LNCaP clone FGC (cell line): ENCODE data around the gene NCAPG.

ENCODE experiments used
- DNase-seq: peaks from one replicate; pipeline ENCODE4 v3.0.0-alpha.2; 2011; ENCODE audit warnings: low read depth
- H3K4me3 ChIP-seq: 2 replicates; pipeline ENCODE4 v1.5.1; 2011; ENCODE audit warnings: mild to moderate bottlenecking, low read depth, low read length, control low read depth
- TF ChIP-seq, protein P1 (sequence below): IDR thresholded peaks from 2 replicates; pipeline ENCODE4 v1.5.1; 2012; ENCODE audit warnings: mild to moderate bottlenecking; ENCODE audit not compliant: control insufficient read depth, insufficient read depth; ENCODE audit errors: extremely low read depth

The NCAPG gene, protein sequence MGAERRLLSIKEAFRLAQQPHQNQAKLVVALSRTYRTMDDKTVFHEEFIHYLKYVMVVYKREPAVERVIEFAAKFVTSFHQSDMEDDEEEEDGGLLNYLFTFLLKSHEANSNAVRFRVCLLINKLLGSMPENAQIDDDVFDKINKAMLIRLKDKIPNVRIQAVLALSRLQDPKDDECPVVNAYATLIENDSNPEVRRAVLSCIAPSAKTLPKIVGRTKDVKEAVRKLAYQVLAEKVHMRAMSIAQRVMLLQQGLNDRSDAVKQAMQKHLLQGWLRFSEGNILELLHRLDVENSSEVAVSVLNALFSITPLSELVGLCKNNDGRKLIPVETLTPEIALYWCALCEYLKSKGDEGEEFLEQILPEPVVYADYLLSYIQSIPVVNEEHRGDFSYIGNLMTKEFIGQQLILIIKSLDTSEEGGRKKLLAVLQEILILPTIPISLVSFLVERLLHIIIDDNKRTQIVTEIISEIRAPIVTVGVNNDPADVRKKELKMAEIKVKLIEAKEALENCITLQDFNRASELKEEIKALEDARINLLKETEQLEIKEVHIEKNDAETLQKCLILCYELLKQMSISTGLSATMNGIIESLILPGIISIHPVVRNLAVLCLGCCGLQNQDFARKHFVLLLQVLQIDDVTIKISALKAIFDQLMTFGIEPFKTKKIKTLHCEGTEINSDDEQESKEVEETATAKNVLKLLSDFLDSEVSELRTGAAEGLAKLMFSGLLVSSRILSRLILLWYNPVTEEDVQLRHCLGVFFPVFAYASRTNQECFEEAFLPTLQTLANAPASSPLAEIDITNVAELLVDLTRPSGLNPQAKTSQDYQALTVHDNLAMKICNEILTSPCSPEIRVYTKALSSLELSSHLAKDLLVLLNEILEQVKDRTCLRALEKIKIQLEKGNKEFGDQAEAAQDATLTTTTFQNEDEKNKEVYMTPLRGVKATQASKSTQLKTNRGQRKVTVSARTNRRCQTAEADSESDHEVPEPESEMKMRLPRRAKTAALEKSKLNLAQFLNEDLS

DNA sequence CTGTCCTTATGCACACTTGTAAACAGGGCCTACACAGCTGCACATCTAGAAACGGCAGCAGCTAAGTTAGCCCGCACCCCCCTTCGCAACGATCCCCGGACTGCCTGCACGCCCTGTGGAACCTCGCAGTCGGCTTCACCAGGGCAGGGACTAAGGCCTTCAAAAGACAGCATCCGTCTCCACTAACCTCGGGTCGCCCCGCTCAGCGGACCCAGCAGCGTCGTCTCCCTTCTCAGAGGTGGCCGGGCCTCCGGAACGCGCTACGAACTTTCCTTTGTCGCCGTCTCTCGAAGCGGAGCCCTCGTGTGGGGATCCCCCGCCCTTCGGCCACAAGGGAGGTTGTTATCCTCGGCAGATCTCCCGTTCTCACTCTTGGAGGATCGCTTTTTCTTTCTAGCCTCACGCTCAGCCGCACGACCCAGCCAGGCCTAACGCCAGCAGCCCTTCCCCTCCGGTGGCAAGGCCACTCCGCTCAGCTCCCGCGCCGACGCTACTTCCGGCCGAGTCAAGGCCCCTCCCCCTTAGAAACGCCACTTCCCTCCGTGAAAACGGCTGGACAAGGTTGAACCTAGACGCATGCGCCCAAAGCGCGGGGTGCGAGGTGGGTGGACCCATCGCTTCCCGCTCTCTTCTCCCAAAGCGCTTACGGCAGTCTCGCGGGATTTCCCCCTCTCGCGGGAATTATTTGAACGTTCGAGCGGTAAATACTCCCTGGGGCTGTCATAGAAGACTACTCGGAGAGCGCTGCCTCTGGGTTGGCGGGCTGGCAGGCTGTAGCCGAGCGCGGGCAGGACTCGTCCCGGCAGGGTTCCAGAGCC is at the start of gene NCAPG, which contains the start of gene DCAF16:
Gene NCAPG (plus strand): TSS at position 720 of the 818 bp plus-strand sequence. CDS start 99 bp downstream, outside the sequence.
Gene DCAF16 (minus strand): TSS at position 498 of the 818 bp plus-strand sequence. CDS start 6,616 bp downstream, outside the sequence.
- peak; percentile 98 for DNase-seq
- TF ChIP-seq, protein P1, sequence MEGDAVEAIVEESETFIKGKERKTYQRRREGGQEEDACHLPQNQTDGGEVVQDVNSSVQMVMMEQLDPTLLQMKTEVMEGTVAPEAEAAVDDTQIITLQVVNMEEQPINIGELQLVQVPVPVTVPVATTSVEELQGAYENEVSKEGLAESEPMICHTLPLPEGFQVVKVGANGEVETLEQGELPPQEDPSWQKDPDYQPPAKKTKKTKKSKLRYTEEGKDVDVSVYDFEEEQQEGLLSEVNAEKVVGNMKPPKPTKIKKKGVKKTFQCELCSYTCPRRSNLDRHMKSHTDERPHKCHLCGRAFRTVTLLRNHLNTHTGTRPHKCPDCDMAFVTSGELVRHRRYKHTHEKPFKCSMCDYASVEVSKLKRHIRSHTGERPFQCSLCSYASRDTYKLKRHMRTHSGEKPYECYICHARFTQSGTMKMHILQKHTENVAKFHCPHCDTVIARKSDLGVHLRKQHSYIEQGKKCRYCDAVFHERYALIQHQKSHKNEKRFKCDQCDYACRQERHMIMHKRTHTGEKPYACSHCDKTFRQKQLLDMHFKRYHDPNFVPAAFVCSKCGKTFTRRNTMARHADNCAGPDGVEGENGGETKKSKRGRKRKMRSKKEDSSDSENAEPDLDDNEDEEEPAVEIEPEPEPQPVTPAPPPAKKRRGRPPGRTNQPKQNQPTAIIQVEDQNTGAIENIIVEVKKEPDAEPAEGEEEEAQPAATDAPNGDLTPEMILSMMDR = no peak
- peak within 1 kb of the TSS; percentile 91 for H3K4me3 ChIP-seq

DNA sequence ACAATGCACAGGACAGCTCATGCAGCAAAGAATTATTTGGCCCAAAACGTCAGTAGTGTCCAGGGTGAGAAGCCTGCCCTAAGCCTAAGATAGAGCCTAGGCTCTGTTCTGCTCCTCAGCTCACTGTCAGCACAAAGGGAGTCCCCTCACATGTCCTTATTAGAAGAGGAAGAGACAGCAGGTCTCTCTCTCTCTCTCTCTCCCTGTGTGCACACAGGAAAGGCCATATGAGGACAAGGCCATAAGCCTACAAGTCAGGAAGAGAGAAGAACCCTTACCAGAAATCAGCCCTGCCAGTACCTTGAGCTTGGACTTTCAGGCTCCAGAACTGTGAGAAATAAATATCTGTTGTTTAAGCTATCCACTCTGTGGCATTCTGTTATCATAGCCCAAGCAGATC is 49.7 kb upstream of the NCAPG start:
- no peak for DNase-seq
- TF ChIP-seq, protein P1 = no peak

DNA sequence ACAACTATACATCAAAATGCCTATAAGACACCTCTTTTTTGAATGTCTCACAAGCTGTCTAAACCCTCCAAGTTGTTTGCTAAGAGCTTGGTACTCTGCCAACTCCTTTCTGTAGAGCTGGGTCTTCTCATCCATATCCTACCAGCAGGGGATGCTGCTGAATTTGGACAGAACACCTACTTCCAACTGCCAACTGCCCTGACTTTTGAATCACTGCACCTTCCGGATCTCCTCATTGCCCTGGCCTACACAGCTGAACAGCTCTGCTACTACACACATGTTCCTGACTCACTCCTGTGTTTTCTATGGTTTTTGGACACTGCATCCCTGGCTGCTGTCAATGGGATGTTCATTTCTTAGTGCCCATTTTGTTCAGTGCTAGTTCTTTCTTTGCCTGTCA is 48.1 kb upstream of the NCAPG start:
- peak; percentile 21 for DNase-seq
- H3K4me3 ChIP-seq = no peak overlapping the region
- TF ChIP-seq, protein P1 = peak; percentile 34

More for the DNA sequence above, 49.7 kb upstream of the NCAPG start:
- H3K4me3 ChIP-seq = no peak overlapping the region

DNA sequence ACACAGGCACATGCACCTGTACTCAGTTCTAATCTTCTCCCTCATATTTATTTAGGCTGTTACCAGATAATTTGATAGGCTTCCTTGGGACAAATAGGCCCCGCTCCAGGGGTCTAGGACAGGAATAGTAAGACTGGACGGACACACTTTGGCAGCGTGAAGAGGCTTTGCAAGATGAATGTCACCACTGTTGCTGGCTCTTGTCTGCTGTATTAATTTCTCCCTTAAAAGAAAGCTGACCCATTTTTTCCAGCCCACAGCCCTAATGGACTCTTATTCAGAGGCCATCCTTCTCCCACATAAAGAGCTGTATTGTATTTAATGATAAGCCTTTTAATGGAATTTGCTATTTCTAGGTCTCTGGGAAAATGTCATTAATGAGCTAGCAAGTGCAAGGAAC is 47.4 kb upstream of the NCAPG start:
- no peak for DNase-seq
- TF ChIP-seq, protein P1 = no peak
- H3K4me3 ChIP-seq = no peak overlapping the region

DNA sequence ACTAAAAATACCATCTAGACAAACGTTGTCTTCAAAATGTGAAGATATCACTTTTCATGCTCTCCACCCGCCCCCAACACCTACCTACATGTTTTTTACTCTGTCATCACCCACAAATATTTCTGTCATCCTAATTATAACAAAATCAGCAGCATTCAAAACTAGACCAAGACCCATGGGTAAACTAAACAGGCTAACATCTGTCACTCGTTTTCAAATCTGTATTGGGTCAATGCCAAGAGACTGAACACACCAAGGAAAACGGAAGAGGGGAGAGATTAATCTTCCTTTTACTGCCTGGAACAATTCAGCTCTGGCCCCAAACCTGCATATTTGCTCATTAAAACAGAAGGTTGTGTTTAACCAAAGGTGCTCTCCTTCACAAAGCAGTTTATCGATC is 46.8 kb upstream of the NCAPG start:
- no peak overlapping the region for H3K4me3 ChIP-seq
- DNase-seq = no peak
- TF ChIP-seq, protein P1 = no peak
